K562 (cell line): ENCODE results near the gene PCDH1. TPM values are rescaled to one million over a fixed set of nuclear protein-coding genes. Genes with fewer than 3 reads are reported as not detected.

ENCODE experiments used
- BACH1 ChIP-seq: fragments of 200-800 bp; sonication (Bioruptor generic); IDR thresholded peaks from 2 replicates; pipeline ENCODE4 v1.6.1; 2016; ENCODE audit warnings: missing genetic modification characterization, missing compliant biosample characterization
- CTBP1 ChIP-seq: fragments of 450-650 bp; IDR thresholded peaks from 2 replicates; pipeline ENCODE4 v1.6.1; 2016; ENCODE audit warnings: borderline replicate concordance
- KAT8 ChIP-seq: fragments of 450-650 bp; IDR thresholded peaks from 2 replicates; pipeline ENCODE4 v1.6.1; 2016; ENCODE audit warnings: low read depth, mild to moderate bottlenecking
- KDM4B ChIP-seq, 2 experiments: fragments of 450-650 bp in 1 of 2; sonication (generic) in 1 of 2; IDR thresholded peaks; 2 replicates each; pipeline ENCODE4 v1.6.1; 2016 to 2017; ENCODE audit warnings: borderline replicate concordance in 2 of 2, antibody characterized with exemption in 1 of 2, low read depth in 1 of 2, mild to moderate bottlenecking in 1 of 2
- MGA ChIP-seq: fragments of 450-650 bp; IDR thresholded peaks from 2 replicates; pipeline ENCODE4 v1.6.1; 2016; ENCODE audit warnings: mild to moderate bottlenecking, moderate library complexity
- NR0B1 ChIP-seq: fragments of 450-650 bp; IDR thresholded peaks from one replicate; pipeline ENCODE4 v1.6.1; 2018; ENCODE audit warnings: mild to moderate bottlenecking, moderate library complexity; ENCODE audit not compliant: partially characterized antibody
- ZNF511 ChIP-seq: sonication (generic); formaldehyde crosslinking; IDR thresholded peaks from 2 replicates; pipeline ENCODE4 v1.8.0; 2022; ENCODE audit warnings: mild to moderate bottlenecking, missing genetic modification reagents
- ZNF57 ChIP-seq: fragments of 450-650 bp; formaldehyde crosslinking; IDR thresholded peaks from 2 replicates; pipeline ENCODE4 v1.4.0; 2020; ENCODE audit warnings: mild to moderate bottlenecking, moderate library complexity
- ZNF592 ChIP-seq: fragments of 450-650 bp; IDR thresholded peaks from 2 replicates; pipeline ENCODE4 v1.6.1; 2017; ENCODE audit warnings: antibody characterized with exemption, mild to moderate bottlenecking
- polyA plus RNA-seq, 8 experiments: library from polyadenylated mRNA; depleted of rRNA in 4 of 8; stranded (reverse) in 5 of 8; unstranded in 3 of 8; fragments of >200 nt; fragmentation: Nextera tagmentation in 2 of 8; fragmentation: Illumina TruSeq in 1 of 8; extraction: Ambion mirVana in 2 of 8; extraction: Trizol in 1 of 8; gene quantifications; 2 replicates each; pipeline versions ENCODE4 v1.2.1 to v1.2.3, GENCODE V29; 2011 to 2014; ENCODE audit warnings: inconsistent platforms in 1 of 8, missing spikeins in 1 of 8
- total RNA-seq, 7 experiments: library from RNA; depleted of rRNA in 6 of 7; stranded (reverse); fragments of >200 nt in 6 of 7; fragmentation: Illumina TruSeq in 2 of 7; extraction: Trizol in 2 of 7; gene quantifications; 2 replicates each; pipeline versions ENCODE4 v1.2.1 to v1.2.3, GENCODE V29; 2011 to 2021; ENCODE audit warnings: low replicate concordance in 1 of 7

PCDH1 gene
- total and polyA plus RNA-seq, 9 of the 15 experiments (the other 6 are each of a cell fraction or from before 2014, with no cell fraction given), result 0.11 to 3.6 (median 1.9) TPM; not detected in 1

GRCh38 chr5:141914199-141914743, 36.1 kb upstream of the PCDH1 start (continued):
- TF ChIP-seq NR0B1 (no peak), MGA (peak; percentile 90), ZNF511 (CRISPR knock-in tag) (no peak), KAT8 (no peak), ZNF592 (peak; percentile 67; the same call in 1 of the 2 replicates), KDM4B (IDR thresholded peaks at IDR 0.05; ENCODE audit: borderline replicate concordance in 2 of 2, low read depth in 1 of 2) (no peak), CTBP1 (peak; percentile 82; the same call in 1 of the 2 replicates), BACH1 (tag) (no peak), ZNF57 (CRISPR knock-in tag) (no peak)
